ENCODE results near the gene USP2.

DNA sequence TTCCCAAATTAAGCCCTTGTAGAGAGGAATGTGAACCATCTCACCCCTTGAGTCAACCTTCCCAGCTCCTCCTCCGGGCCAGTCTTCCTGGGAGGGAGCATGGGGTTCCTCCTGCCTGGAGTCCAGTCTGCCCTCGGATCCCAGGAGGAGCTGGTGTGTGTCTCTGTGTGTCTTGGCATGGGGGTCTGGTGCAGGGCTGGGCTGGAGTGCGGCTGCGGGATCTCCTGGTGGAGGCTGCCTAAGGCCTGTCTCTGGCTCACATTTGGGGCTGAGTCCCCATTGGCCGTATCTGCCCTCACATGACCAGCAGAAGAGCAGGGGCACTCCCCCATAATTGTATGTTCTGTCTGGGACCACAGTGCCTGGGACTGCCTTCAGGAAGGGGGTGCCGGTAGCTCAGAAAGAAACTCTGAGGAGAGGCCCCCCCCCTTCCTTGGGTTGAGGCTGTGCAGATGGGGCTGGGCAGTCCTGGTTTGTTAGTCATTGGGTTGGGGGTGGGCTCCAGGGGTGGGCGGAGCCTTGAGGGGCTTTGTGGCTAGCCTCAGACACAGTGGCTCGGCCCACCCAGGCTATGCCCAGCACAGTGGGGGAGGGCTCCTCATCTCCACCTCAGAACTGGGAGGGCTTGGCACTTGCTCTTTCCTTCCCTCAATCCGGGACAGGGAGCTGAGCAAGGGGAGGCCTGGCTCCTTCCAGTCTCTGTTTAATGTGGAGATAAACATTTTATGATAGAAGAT lies 43.7 kb downstream of the USP2 start:
- TF ChIP-seq CTCF (optimal IDR thresholded peaks at IDR 0.05 in 1 of 3, IDR thresholded peaks at IDR 0.05 in 1 of 3, conservative IDR thresholded peaks at IDR 0.05 in 1 of 3; ENCODE audit: extremely low read depth in 1 of 3, insufficient read depth in 2 of 3, low read length in 3 of 3) (no peak), EZH2 (IDR thresholded peaks at IDR 0.05; ENCODE audit: low read length) (no peak)
